HG03460 (cell line): Measurements from ENCODE around the gene L2HGDH.
A peak's percentile ranks its signal among the peaks of the same experiment; 100 is the strongest.
"Not testable (repeated sequence)": the region's sequence is repeated elsewhere in the genome, so short reads cannot be mapped to it uniquely, and the experiment has no call there.

ENCODE experiments used
- ATAC-seq: cut with Tn5 transposase; IDR thresholded peaks from one replicate; pipeline ENCODE4 v1.9.1; 2021; ENCODE audit not compliant: unreplicated experiment

L2HGDH gene

GRCh38 chr14:50340045-50340444 lies 28.0 kb upstream of the L2HGDH start:
- ATAC-seq: no peak

- no peak for ATAC-seq
Measured at GRCh38 chr14:50339178-50339804, 27.3 kb upstream of the L2HGDH start.

GRCh38 chr14:50338587-50338986 lies 26.6 kb upstream of the L2HGDH start:
- no peak for ATAC-seq

GRCh38 chr14:50335989-50336824 lies 24.2 kb upstream of the L2HGDH start:
- peak; percentile 51 for ATAC-seq

GRCh38 chr14:50335389-50335788 lies 23.4 kb upstream of the L2HGDH start:
- ATAC-seq: no peak

- no peak for ATAC-seq
Measured at GRCh38 chr14:50334211-50334610, 22.2 kb upstream of the L2HGDH start.

- ATAC-seq: no peak
Measured at GRCh38 chr14:50333014-50333509, 21.0 kb upstream of the L2HGDH start.

- no peak for ATAC-seq
Measured at GRCh38 chr14:50331596-50331995, 19.6 kb upstream of the L2HGDH start.

- ATAC-seq: peak; percentile 89
Measured at GRCh38 chr14:50321009-50321660, 9.1 kb upstream of the L2HGDH start.

GRCh38 chr14:50320283-50320682 lies 8.3 kb upstream of the L2HGDH start:
- no peak for ATAC-seq

- ATAC-seq: no peak
Measured at GRCh38 chr14:50319721-50320120, 7.7 kb upstream of the L2HGDH start.

- ATAC-seq: no peak
Measured at GRCh38 chr14:50319293-50319692, 7.3 kb upstream of the L2HGDH start.

GRCh38 chr14:50318031-50318626 lies 6.1 kb upstream of the L2HGDH start:
- ATAC-seq: no peak

- not testable (repeated sequence) for ATAC-seq
Measured at GRCh38 chr14:50314098-50314497, 2.1 kb upstream of the L2HGDH start.

GRCh38 chr14:50312734-50313054 lies 665 bp upstream of the L2HGDH start:
- peak; percentile 21 for ATAC-seq

- no peak for ATAC-seq
Measured at GRCh38 chr14:50311337-50311971, 575 bp downstream of the L2HGDH start.

GRCh38 chr14:50310445-50310844 lies 1.6 kb downstream of the L2HGDH start:
- no peak for ATAC-seq

GRCh38 chr14:50308363-50308915 lies 3.6 kb downstream of the L2HGDH start:
- ATAC-seq: no peak

GRCh38 chr14:50303744-50304471 lies 8.1 kb downstream of the L2HGDH start:
- ATAC-seq: no peak

- ATAC-seq: no peak
Measured at GRCh38 chr14:50301914-50302313, 10.1 kb downstream of the L2HGDH start.
